GM18505 (cell line): ENCODE measurements around the gene LLGL1.

Experiments used
- ATAC-seq: cut with Tn5 transposase; IDR thresholded peaks from one replicate; pipeline ENCODE4 v1.9.1; 2021; ENCODE audit not compliant: unreplicated experiment
- POLR2A ChIP-seq: IDR thresholded peaks from 4 replicates; pipeline ENCODE4 v1.6.1; 2011; ENCODE audit warnings: borderline replicate concordance; ENCODE audit not compliant: insufficient read depth, insufficient read length; ENCODE audit errors: extremely low read depth

The LLGL1 gene

GRCh38 chr17:18228176-18228682, 2.8 kb downstream of the LLGL1 start:
- TF ChIP-seq POLR2A: no peak
- ATAC-seq: no peak

GRCh38 chr17:18229254-18229653, 3.8 kb downstream of the LLGL1 start:
- TF ChIP-seq POLR2A: no peak
- ATAC-seq: no peak

GRCh38 chr17:18229771-18230170, 4.3 kb downstream of the LLGL1 start:
- TF ChIP-seq POLR2A: no peak

GRCh38 chr17:18230288-18231141, 5.1 kb downstream of the LLGL1 start:
- no peak for ATAC-seq
- no peak for TF ChIP-seq POLR2A

More at GRCh38 chr17:18229771-18230170, 4.3 kb downstream of the LLGL1 start:
- ATAC-seq: no peak

- ATAC-seq: no peak
- TF ChIP-seq POLR2A: no peak
These were observed 5.7 kb downstream of the LLGL1 start for GRCh38 chr17:18231164-18231563.

- no peak for TF ChIP-seq POLR2A
- no peak for ATAC-seq
These were observed 8.5 kb downstream of the LLGL1 start for GRCh38 chr17:18233803-18234518.

- no peak for ATAC-seq
- no peak for TF ChIP-seq POLR2A
These were observed 9.5 kb downstream of the LLGL1 start for GRCh38 chr17:18234853-18235380.

GRCh38 chr17:18235743-18236256, 10.4 kb downstream of the LLGL1 start:
- ATAC-seq: no peak
- no peak for TF ChIP-seq POLR2A

- no peak for ATAC-seq
- TF ChIP-seq POLR2A: no peak
These were observed 11.1 kb downstream of the LLGL1 start for GRCh38 chr17:18236494-18236893.

- no peak for ATAC-seq
- TF ChIP-seq POLR2A: no peak
These were observed 12.0 kb downstream of the LLGL1 start for GRCh38 chr17:18237461-18237860.

- no peak for ATAC-seq
- TF ChIP-seq POLR2A: no peak
These were observed 12.9 kb downstream of the LLGL1 start for GRCh38 chr17:18238299-18238698.

GRCh38 chr17:18240449-18240848, 15.0 kb downstream of the LLGL1 start:
- no peak for ATAC-seq
- TF ChIP-seq POLR2A: no peak

GRCh38 chr17:18241229-18241871, 15.9 kb downstream of the LLGL1 start:
- no peak for ATAC-seq
- TF ChIP-seq POLR2A: no peak
